A673 (cell line): ENCODE data around the gene GIPC2. TPM values are rescaled to one million over a fixed set of nuclear protein-coding genes. Genes with fewer than 3 reads are reported as not detected.

Experiments
- BruUV-seq: library from RNA; stranded (reverse); fragments of 400-500 nt; replicated peaks from 2 replicates; lab custom pipeline; 2021; lab: Mats Ljungman, UMichigan
- CTCF ChIA-PET: fragments of 300-600 bp; sonication (Branson Sonifier 250); formaldehyde crosslinking; loops from one replicate; lab custom pipeline; 2022; ENCODE audit warnings: antibody characterized with exemption; lab: Charles Lee
- POLR2A ChIA-PET: fragments of 300-600 bp; sonication (Branson Sonifier 250); formaldehyde crosslinking; loops from one replicate; lab custom pipeline; 2022; ENCODE audit warnings: antibody characterized with exemption; ENCODE audit not compliant: low non-redundant PET; lab: Charles Lee
- DNase-seq: peaks from one replicate; pipeline ENCODE4 v3.0.0-alpha.2; 2015; ENCODE audit warnings: low spot score
- H3K27ac ChIP-seq: fragments of 200-600 bp; sonication (generic); 2 replicates; pipeline ENCODE4 v1.5.1; 2016; ENCODE audit warnings: mixed run types, low read depth, mild to moderate bottlenecking, mixed read lengths, antibody characterized with exemption, low read length; ENCODE audit not compliant: poor library complexity, severe bottlenecking
- H3K27me3 ChIP-seq: fragments of 200-600 bp; sonication (generic); replicated peaks from 2 replicates; pipeline ENCODE4 v1.6.1; 2017; ENCODE audit warnings: mixed run types, low read depth, mild to moderate bottlenecking, mixed read lengths, antibody characterized with exemption, low read length; ENCODE audit not compliant: insufficient read depth, poor library complexity
- H3K36me3 ChIP-seq: fragments of 200-600 bp; sonication (generic); 2 replicates; pipeline ENCODE4 v1.6.1; 2016; ENCODE audit warnings: mixed run types, mild to moderate bottlenecking, mixed read lengths, antibody characterized with exemption, low read length; ENCODE audit not compliant: insufficient read depth, poor library complexity, severe bottlenecking
- H3K4me1 ChIP-seq: fragments of 200-600 bp; sonication (generic); 2 replicates; pipeline ENCODE4 v1.6.1; 2017; ENCODE audit warnings: mixed run types, mild to moderate bottlenecking, mixed read lengths, antibody characterized with exemption, low read length; ENCODE audit not compliant: insufficient read depth, poor library complexity, severe bottlenecking
- H3K4me3 ChIP-seq: fragments of 200-600 bp; sonication (generic); 2 replicates; pipeline ENCODE4 v1.5.1; 2016; ENCODE audit warnings: low read depth, mixed run types, mild to moderate bottlenecking, mixed read lengths, low read length; ENCODE audit not compliant: poor library complexity, severe bottlenecking
- H3K9me3 ChIP-seq: fragments of 200-600 bp; sonication (generic); 2 replicates; pipeline ENCODE4 v1.6.1; 2016; ENCODE audit warnings: mixed run types, low read depth, mild to moderate bottlenecking, mixed read lengths, antibody characterized with exemption, low read length; ENCODE audit not compliant: poor library complexity, severe bottlenecking
- CTCF ChIP-seq: fragments of 300-800, 200-600 bp; sonication (generic); conservative IDR thresholded peaks from 2 replicates; pipeline ENCODE4 v1.5.1; 2017; ENCODE audit warnings: low read depth, mild to moderate bottlenecking, antibody characterized with exemption, low read length, moderate library complexity, mixed read lengths
- EZH2 ChIP-seq: fragments of 200-600 bp; sonication (generic); IDR thresholded peaks from 2 replicates; pipeline ENCODE4 v1.6.1; 2017; ENCODE audit warnings: borderline replicate concordance, low read depth, mild to moderate bottlenecking, mixed read lengths, antibody characterized with exemption, low read length; ENCODE audit not compliant: poor library complexity, severe bottlenecking
- intact Hi-C: fragments of 100-400 bp; cut with micrococcal nuclease; formaldehyde crosslinking; loops from one replicate; pipeline ENCODE4 v1.10.0; 2022; ENCODE audit not compliant: unreplicated experiment
- total RNA-seq: library from RNA; stranded (reverse); gene quantifications from 2 replicates; pipeline ENCODE4 v1.2.3, GENCODE V29; 2021

Gene GIPC2
- total RNA-seq, 1 experiment from 2014 or later = not detected

- intact Hi-C loops = no loop called here
- no peaks in the 10 kb centered on the region for H3K4me1 ChIP-seq
- no peaks in the 10 kb centered on the region for H3K27me3 ChIP-seq
- H3K36me3 ChIP-seq = no peaks in the 10 kb centered on the region
- H3K9me3 ChIP-seq = no peaks in the 10 kb centered on the region
- no peak for DNase-seq
- no peak overlapping the region for H3K4me3 ChIP-seq
- CTCF ChIA-PET = no interaction called here
- no TSS peak for BruUV-seq
- no peak for TF ChIP-seq EZH2
- no peak for TF ChIP-seq CTCF
- no peak overlapping the region for H3K27ac ChIP-seq
- POLR2A ChIA-PET = no interaction called here
These were observed 16.0 kb upstream of the GIPC2 start for GRCh38 chr1:78029793-78030192.

- H3K4me1 ChIP-seq = no peaks in the 10 kb centered on the region
- TF ChIP-seq EZH2 = no peak
- TF ChIP-seq CTCF = no peak
- POLR2A ChIA-PET = no interaction called here
- intact Hi-C loops = no loop called here
- no peaks in the 10 kb centered on the region for H3K9me3 ChIP-seq
- no peaks in the 10 kb centered on the region for H3K36me3 ChIP-seq
- H3K4me3 ChIP-seq = no peak overlapping the region
- no peaks in the 10 kb centered on the region for H3K27me3 ChIP-seq
- CTCF ChIA-PET = interaction anchor here (0.6 kb wide), 1 partner anchor 16 kb away, joined by 3 read pairs; no protein-coding TSS in a partner anchor
- DNase-seq = no peak
- no TSS peak for BruUV-seq
- no peak overlapping the region for H3K27ac ChIP-seq
These were observed 12.6 kb upstream of the GIPC2 start for GRCh38 chr1:78032996-78033796.

GRCh38 chr1:78033797-78034172 lies 12.0 kb upstream of the GIPC2 start:
- Histone ChIP-seq H3K36me3 (no peaks in the 10 kb centered on the region), H3K4me3 (no peak overlapping the region), H3K27me3 (no peaks in the 10 kb centered on the region), H3K4me1 (no peaks in the 10 kb centered on the region), H3K9me3 (no peaks in the 10 kb centered on the region), H3K27ac (no peak overlapping the region)
- intact Hi-C loops = no loop called here
- BruUV-seq = no TSS peak
- POLR2A ChIA-PET = no interaction called here
- CTCF ChIA-PET = interaction anchor here (0.6 kb wide), 1 partner anchor 16 kb away, joined by 3 read pairs; no protein-coding TSS in a partner anchor
- TF ChIP-seq EZH2 (no peak), CTCF (no peak)
- DNase-seq = no peak
